Measurements from ENCODE around the gene TCF4.
"Not testable (repeated sequence)": the region's sequence is repeated elsewhere in the genome, so short reads cannot be mapped to it uniquely, and the experiment has no call there.

The TCF4 gene

DNA sequence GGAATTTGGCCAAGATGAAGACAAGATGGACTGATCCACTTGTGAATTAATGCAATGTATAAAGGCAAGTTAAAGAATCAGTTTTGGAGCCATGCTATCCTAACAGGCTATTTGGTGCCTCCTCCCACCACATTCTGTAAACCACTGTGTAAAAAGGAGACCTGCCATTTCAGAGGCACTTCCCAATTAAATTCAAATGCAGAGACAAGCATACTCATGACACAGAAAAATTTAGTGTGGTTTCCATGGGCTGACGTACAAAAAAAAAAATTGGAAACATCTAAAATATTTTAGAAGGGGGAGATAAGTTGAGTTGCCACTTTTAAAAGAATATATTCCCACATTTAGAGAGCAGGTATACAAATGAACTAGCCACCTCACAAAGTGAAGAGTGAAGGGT is 112.1 kb downstream of the TCF4 start:
- Histone ChIP-seq H3K36me3 (ENCODE audit: insufficient read depth, low read length) (no peaks in the 10 kb centered on the region), H3K9me3 (ENCODE audit: control insufficient read depth, insufficient read depth, low read length) (no peaks in the 10 kb centered on the region), H3K4me1 (ENCODE audit: insufficient read depth, low read length) (peaks cover 14% of the 10 kb centered on the region)

DNA sequence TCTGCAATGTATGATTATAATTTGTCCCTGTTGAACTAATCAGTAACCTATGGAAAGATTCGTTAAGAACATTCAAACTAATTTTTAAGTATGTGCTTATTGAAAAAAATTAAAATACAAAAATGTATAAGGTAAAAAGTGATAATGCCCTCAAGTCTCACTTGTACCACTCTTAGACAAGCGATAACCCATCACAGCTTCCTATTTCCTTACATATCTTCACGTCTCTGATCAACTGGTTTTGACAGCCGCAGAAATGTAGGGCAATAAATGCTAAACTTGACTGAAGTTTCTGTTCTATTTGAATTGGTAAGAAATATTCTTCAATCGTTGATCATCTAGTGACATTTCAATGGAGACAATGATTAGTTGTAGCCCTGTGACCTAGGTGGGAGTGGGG is 112.5 kb downstream of the TCF4 start:
- no peaks in the 10 kb centered on the region for H3K36me3 ChIP-seq (ENCODE audit: insufficient read depth, low read length)
- no peaks in the 10 kb centered on the region for H3K9me3 ChIP-seq (ENCODE audit: control insufficient read depth, insufficient read depth, low read length)
- H3K9ac ChIP-seq (ENCODE audit: low read depth, low read length): no peak overlapping the region
- H3K4me1 ChIP-seq (ENCODE audit: insufficient read depth, low read length): peaks cover 14% of the 10 kb centered on the region

More for the DNA sequence above, 112.1 kb downstream of the TCF4 start:
- no peak overlapping the region for H3K9ac ChIP-seq (ENCODE audit: low read depth, low read length)

DNA sequence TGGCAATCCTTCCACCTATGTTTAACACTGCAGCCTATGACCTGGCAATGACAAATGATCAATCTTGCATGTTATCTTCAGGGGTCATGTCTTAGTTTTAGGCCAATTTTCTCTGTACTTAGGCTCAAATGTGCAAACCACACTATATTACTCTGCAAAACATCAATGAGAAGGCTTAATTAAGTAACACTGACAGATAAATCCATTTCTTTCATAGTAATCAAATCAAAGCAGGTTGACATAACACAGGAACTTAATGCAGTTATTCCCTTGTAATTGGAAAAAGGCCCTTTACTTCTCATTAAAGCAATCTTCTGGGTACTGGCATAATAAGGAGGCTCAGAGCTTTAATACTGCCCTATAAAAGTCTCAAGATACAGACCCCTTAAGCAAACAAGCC is 114.4 kb downstream of the TCF4 start:
- H3K9ac ChIP-seq (ENCODE audit: low read depth, low read length): no peak overlapping the region

DNA sequence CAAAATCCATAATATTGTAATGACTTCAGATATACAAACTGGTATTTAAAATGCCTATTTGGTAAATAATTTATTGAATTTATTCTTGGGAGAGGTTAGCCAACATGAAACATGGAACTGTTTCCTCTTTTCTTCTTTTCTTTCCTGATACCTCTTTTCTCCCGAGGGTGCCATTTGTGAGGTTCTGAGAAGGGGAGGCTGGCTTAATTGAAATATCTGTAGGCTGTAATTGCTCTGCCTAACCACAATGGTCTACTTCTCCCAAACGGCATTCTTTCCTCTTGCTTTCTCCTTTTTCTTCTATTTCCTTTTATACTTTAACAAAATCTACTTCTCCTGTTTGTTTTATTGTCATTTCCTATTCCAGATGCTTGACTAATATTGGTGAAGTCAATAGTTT is 114.9 kb downstream of the TCF4 start:
- H3K9ac ChIP-seq (ENCODE audit: low read depth, low read length): no peak overlapping the region
- H3K36me3 ChIP-seq (ENCODE audit: insufficient read depth, low read length): no peaks in the 10 kb centered on the region; the same call in 1 of the 2 replicates
- H3K9me3 ChIP-seq (ENCODE audit: control insufficient read depth, insufficient read depth, low read length): no peaks in the 10 kb centered on the region
- H3K4me1 ChIP-seq (ENCODE audit: insufficient read depth, low read length): peaks cover 16% of the 10 kb centered on the region

More for the DNA sequence above, 114.4 kb downstream of the TCF4 start:
- Histone ChIP-seq H3K36me3 (ENCODE audit: insufficient read depth, low read length) (no peaks in the 10 kb centered on the region; the same call in 1 of the 2 replicates), H3K9me3 (ENCODE audit: control insufficient read depth, insufficient read depth, low read length) (no peaks in the 10 kb centered on the region), H3K4me1 (ENCODE audit: insufficient read depth, low read length) (peaks cover 14% of the 10 kb centered on the region)

DNA sequence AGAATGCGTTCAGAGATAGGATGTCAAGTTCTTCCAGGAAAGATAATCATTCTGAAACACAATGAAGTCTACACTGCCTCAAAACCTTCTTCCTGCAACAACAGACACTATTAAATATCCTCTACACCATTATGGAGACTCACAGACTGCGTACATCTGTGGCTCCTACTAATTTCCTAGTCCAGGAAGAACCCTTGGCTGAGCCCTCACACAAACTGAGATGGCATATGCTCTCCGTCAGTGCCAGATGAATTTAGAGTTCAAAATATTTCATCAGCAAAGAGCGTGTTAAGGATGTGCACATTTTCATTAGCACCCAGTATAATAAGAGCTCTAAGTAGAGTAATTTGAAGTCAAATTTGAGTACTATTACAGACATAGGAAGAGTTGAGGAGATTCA is 117.2 kb downstream of the TCF4 start:
- Histone ChIP-seq H3K9ac (ENCODE audit: low read depth, low read length) (no peak overlapping the region), H3K4me1 (ENCODE audit: insufficient read depth, low read length) (peaks cover 34% of the 10 kb centered on the region), H3K36me3 (ENCODE audit: insufficient read depth, low read length) (no peaks in the 10 kb centered on the region; the same call in 1 of the 2 replicates), H3K9me3 (ENCODE audit: control insufficient read depth, insufficient read depth, low read length) (no peaks in the 10 kb centered on the region)

DNA sequence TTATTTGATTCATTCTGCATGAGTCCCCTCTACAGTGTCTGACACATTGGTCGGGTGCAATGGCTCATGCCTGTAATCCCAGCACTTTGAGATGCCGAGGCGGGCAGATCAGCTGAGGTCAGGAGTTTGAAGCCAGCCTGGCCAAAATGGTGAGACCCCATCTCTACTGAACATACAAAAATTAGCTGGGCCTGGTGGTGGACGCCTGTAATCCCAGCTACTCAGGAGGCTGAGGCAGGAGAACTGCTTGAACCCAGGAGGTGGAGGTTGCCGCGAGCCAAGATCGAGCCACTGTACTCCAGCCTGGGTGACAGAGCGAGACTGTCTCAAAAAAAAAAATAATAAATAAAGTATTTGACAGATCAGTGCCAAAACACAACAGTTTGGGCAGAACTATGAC is 118.9 kb downstream of the TCF4 start:
- not testable (repeated sequence) for H3K36me3 ChIP-seq (ENCODE audit: insufficient read depth, low read length); H3K9me3 ChIP-seq (ENCODE audit: control insufficient read depth, insufficient read depth, low read length); H3K9ac ChIP-seq (ENCODE audit: low read depth, low read length)
- H3K4me1 ChIP-seq (ENCODE audit: insufficient read depth, low read length): peaks cover 39% of the 10 kb centered on the region

DNA sequence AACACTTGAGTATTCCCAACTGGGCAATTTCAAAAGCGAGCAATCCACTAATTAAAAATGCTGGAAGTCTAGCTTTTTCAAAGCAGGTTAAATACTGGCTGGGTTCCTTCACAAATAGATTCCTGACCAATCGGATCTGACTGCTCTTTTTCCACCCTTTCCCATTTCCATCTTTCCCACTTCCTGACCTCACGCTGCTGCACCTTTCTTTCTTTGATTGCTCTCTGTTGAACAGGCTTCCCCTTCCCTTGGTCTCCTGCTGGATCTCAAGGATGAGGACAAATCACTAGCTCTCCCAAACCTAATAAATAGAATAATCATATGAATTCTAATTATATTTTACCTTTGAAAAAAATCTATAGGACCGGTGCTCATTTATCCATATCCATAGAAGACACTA is 121.2 kb downstream of the TCF4 start:
- Histone ChIP-seq H3K36me3 (ENCODE audit: insufficient read depth, low read length) (no peaks in the 10 kb centered on the region; the same call in 1 of the 2 replicates), H3K9ac (ENCODE audit: low read depth, low read length) (no peak overlapping the region), H3K4me1 (ENCODE audit: insufficient read depth, low read length) (peaks cover 28% of the 10 kb centered on the region), H3K9me3 (ENCODE audit: control insufficient read depth, insufficient read depth, low read length) (no peaks in the 10 kb centered on the region)

DNA sequence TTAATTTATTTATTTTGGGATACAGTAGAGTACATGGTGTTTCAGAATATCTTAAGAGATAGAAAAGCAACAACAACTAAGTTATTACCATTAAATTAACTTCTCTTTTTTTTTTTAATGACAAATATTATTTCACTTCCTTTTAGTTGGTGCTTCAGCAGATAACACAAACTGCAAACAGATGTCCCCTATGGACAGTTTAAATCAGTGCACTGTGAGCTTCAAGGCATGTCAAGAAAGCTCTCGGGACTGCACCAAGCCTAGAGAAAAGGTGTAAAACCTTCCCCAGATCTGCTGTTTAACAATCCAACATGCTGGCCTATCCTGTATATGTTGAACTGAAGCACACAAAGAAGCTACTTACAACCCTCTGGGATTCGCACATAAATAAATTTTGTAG is 122.7 kb downstream of the TCF4 start:
- peaks cover 31% of the 10 kb centered on the region for H3K4me1 ChIP-seq (ENCODE audit: insufficient read depth, low read length)

DNA sequence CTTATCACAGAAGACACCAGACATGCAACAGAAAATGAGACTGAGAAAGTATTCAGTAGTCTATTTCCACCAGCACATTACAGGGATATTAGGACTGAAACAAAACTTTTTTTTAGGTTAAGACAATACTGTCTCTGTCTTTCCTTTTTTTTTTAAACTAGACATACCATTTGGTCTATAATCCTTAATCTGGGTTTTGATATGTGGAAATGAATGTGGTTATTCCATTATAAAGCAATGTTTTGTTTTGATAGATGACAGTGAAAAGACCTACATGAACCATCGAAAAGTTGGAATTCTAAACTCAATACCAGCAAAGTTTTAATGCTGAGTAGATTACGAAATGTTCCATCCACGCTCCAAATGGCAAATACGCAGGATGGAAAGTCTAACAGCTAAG is 123.4 kb downstream of the TCF4 start:
- peaks cover 35% of the 10 kb centered on the region for H3K4me1 ChIP-seq (ENCODE audit: insufficient read depth, low read length)
- no peaks in the 10 kb centered on the region; the same call in 1 of the 2 replicates for H3K36me3 ChIP-seq (ENCODE audit: insufficient read depth, low read length)
- no peak overlapping the region for H3K9ac ChIP-seq (ENCODE audit: low read depth, low read length)
- no peaks in the 10 kb centered on the region for H3K9me3 ChIP-seq (ENCODE audit: control insufficient read depth, insufficient read depth, low read length)

More for the DNA sequence above, 122.7 kb downstream of the TCF4 start:
- Histone ChIP-seq H3K36me3 (ENCODE audit: insufficient read depth, low read length) (no peaks in the 10 kb centered on the region; the same call in 1 of the 2 replicates), H3K9me3 (ENCODE audit: control insufficient read depth, insufficient read depth, low read length) (no peaks in the 10 kb centered on the region), H3K9ac (ENCODE audit: low read depth, low read length) (no peak overlapping the region)

DNA sequence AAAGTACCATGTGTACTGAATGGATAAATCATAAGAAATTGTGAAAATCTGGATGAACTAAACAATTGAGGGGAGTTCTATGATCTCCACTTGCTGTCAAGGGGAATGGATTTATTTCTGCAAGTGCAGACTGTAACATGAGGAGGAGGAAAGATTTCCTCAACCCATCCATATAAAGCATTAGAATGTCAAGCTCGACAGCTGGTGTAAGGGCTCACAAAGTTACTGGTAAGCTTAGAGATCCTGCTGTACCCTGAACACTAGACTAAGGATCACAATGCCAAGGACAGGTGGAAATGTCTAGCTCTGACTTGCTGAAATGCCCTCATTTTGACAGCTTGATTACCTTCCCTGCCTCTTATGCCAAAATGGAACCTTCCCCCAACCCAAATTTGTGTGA is 125.3 kb downstream of the TCF4 start:
- H3K36me3 ChIP-seq (ENCODE audit: insufficient read depth, low read length): no peaks in the 10 kb centered on the region

DNA sequence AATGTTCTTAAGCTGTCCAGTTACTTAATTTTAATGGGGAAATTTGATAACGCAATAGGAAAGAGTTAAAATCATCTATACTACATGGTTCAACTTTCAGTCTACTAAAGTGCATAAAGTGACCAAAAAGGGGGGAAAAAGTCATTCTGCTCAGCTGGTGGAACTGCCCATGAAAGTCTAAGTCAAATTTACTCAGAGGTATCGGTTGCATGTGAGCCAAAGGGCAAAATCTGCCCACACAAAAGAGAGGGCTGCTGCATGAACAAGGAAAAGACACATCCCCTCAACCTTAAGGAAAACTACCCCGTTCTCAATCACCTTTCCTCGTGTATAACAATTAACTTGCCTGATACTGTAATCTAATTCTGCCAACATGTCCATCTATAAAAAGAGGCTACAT is 126.1 kb downstream of the TCF4 start:
- H3K9ac ChIP-seq (ENCODE audit: low read depth, low read length): no peak overlapping the region
- no peaks in the 10 kb centered on the region for H3K36me3 ChIP-seq (ENCODE audit: insufficient read depth, low read length)
- H3K4me1 ChIP-seq (ENCODE audit: insufficient read depth, low read length): peaks cover 21% of the 10 kb centered on the region

More for the DNA sequence above, 125.3 kb downstream of the TCF4 start:
- Histone ChIP-seq H3K4me1 (ENCODE audit: insufficient read depth, low read length) (peaks cover 29% of the 10 kb centered on the region), H3K9me3 (ENCODE audit: control insufficient read depth, insufficient read depth, low read length) (no peaks in the 10 kb centered on the region), H3K9ac (ENCODE audit: low read depth, low read length) (no peak overlapping the region; the same call in 1 of the 2 replicates)

DNA sequence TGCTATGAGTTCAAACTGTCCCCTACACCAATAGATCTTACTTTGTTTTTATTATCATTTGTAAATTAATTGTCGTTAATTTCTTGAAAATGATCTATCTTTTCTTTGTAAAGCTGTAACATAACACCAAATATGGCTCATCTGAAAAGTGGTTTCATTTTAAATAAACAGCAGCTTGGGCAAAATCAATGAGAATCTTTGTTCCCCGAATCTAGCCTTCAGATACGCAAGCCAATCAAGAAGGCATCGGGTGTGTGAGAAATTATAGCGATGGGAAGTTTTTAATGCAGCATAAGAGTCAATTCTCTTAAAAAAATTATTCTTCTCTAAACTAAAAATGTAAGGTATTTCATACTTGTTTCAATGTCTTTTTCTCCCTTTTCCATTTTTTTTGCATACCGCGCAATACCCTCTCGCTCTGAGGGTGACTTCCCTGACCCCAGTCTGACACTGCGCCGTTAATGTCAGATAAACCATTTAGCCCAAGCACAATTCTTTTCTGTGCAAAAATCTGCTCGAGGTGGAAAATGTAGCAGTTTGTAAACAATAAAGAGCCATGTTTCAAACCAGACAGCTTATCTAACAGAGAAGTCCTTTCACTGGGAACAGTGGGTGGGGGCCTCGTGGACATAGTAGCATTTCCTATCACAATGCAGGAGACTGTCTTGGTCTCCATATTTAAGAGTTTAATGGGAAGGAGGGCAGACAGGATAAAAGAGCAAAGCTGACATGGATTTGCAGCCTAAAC is 129.4 kb downstream of the TCF4 start:
- H3K4me1 ChIP-seq (ENCODE audit: insufficient read depth, low read length): peaks cover 15% of the 10 kb centered on the region
- H3K36me3 ChIP-seq (ENCODE audit: insufficient read depth, low read length): no peaks in the 10 kb centered on the region
- no peak overlapping the region for H3K9ac ChIP-seq (ENCODE audit: low read depth, low read length)

More for the DNA sequence above, 126.1 kb downstream of the TCF4 start:
- H3K9me3 ChIP-seq (ENCODE audit: control insufficient read depth, insufficient read depth, low read length): no peaks in the 10 kb centered on the region

DNA sequence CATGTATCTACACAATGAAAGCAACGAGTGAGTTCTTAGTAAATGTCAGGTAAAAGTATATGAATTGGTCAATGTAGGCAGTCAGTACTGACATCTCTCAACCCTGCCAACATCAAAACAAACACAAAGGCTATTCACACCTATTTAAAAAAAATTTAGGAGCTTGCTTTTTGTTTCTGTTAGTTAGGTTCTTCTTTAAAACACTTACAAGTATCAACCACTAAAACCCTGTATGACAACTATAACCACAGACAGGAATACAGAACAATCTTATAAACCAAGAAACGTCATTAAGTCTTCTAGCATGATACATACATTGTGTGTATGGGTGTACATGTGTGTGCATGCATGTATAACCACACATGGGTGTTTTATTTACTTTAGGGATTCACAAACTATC is 131.0 kb downstream of the TCF4 start:
- H3K4me1 ChIP-seq (ENCODE audit: insufficient read depth, low read length): peaks cover 15% of the 10 kb centered on the region
- H3K9me3 ChIP-seq (ENCODE audit: control insufficient read depth, insufficient read depth, low read length): no peaks in the 10 kb centered on the region
- no peak overlapping the region for H3K9ac ChIP-seq (ENCODE audit: low read depth, low read length)
- H3K36me3 ChIP-seq (ENCODE audit: insufficient read depth, low read length): no peaks in the 10 kb centered on the region

More for the DNA sequence above, 129.4 kb downstream of the TCF4 start:
- no peaks in the 10 kb centered on the region for H3K9me3 ChIP-seq (ENCODE audit: control insufficient read depth, insufficient read depth, low read length)

DNA sequence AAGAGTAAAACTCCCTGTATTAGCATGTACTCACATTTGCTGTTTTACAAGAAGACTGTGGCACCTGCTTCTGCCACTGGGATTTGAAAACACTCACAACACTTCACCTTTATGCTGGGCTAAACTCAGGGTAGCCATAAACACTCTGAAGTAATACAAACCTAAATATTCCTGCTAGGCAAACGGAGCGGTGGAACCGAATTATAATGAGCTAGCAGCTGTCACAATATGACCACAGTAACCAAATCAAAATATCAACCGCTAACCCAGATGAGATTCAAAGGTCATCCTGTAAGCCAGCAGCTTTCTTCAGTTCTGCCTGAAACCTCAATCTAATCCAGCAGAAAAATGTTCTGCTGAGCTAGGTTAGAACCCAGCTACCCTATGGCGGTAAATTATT is 132.1 kb downstream of the TCF4 start:
- Histone ChIP-seq H3K9me3 (ENCODE audit: control insufficient read depth, insufficient read depth, low read length) (no peaks in the 10 kb centered on the region), H3K4me1 (ENCODE audit: insufficient read depth, low read length) (peaks cover 15% of the 10 kb centered on the region), H3K36me3 (ENCODE audit: insufficient read depth, low read length) (no peaks in the 10 kb centered on the region), H3K9ac (ENCODE audit: low read depth, low read length) (no peak overlapping the region)

DNA sequence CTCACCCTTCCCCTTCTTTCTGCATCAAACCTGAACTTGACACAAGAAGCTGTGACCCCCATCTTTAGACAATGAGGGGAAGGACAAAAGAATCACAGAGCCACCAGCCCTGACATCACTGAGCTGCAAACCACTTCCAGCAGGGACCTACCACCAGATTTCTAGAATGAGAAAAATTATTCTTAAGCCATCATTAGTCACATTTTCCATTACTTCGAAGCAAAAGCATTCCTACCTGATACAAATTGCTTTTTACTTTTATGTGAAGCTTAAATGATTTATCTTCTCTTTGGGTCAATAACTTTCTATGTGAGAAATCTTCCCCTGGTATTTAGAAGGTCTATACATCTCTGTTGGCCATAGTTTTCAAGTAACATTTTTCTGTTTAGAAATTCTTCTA is 134.8 kb downstream of the TCF4 start:
- no peak overlapping the region for H3K9ac ChIP-seq (ENCODE audit: low read depth, low read length)
- no peaks in the 10 kb centered on the region for H3K36me3 ChIP-seq (ENCODE audit: insufficient read depth, low read length)
- no peaks in the 10 kb centered on the region for H3K9me3 ChIP-seq (ENCODE audit: control insufficient read depth, insufficient read depth, low read length)
- peaks cover 7% of the 10 kb centered on the region for H3K4me1 ChIP-seq (ENCODE audit: insufficient read depth, low read length)
